ENCODE results near the gene TMEM179. TPM values are rescaled to one million over a fixed set of nuclear protein-coding genes. Genes with fewer than 3 reads are reported as not detected.
"Not testable (repeated sequence)": the region's sequence is repeated elsewhere in the genome, so short reads cannot be mapped to it uniquely, and the experiment has no call there.

The TMEM179 gene
- total RNA-seq, 1 donor from 2014 or later = 29.2 TPM

DNA sequence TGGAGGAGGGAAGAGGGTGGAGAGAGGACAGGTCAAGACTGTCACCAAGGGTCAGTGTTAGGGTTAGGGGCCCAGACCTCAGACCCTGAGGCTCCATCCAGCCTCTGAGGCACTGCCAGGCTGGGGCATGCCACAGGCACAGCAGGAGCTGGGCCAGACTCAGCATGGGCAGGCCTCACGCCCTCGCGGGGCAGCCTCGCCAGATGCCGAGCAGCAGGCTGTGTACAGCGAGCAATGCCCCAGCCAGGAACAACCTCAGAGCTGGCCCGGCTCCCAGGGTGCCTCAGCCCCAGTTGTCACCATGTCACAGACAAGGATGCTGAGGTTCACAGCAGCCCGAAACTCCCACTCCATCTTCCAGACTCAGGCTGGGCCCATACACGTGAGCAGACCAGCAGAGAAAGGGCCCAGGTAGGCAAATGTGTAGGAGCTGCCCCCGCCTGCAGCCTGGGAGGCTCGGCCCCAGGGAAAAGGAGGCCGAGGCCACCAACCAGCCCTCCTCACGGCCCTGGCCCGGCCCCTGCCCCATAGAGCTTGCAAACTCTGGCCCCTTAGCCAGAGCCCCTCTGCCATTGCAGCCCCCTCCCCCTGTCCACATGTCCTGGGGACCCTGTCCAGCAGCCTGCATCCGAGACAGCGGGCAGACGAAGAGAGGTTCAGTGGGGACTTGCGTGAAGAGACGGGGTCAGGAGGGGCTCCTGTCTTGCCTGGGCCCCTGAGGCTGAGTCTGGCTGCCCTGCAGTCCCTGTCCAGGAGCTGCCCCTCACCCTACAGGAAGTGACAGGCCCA, 17.5 kb downstream of the TMEM179 start:
- DNase-seq = no peak

- DNase-seq = no peak
Measured at GRCh38 chr14:104585966-104586697, 18.4 kb downstream of the TMEM179 start.

DNA sequence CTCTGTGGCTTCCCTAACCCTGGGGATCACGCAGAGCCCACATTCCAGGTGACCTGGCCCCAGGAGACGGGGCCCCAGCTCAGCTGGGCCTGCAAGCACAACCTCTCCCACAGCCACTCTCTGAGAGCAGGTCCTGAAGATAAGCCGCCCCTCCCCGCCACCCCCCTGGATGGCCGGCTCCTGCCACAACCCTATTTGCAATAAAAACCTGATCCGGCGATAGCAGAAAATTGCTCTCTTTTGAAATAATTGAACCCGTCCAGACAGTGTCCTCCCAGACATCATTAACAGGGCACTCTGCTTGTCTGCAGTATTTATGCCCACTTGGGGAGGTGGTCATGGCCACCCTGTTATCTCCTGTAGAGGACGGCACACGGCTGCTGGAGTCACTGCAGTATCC, 20.0 kb downstream of the TMEM179 start:
- no peak for DNase-seq

- DNase-seq = no peak
Measured at GRCh38 chr14:104583424-104584306, 20.9 kb downstream of the TMEM179 start.

DNA sequence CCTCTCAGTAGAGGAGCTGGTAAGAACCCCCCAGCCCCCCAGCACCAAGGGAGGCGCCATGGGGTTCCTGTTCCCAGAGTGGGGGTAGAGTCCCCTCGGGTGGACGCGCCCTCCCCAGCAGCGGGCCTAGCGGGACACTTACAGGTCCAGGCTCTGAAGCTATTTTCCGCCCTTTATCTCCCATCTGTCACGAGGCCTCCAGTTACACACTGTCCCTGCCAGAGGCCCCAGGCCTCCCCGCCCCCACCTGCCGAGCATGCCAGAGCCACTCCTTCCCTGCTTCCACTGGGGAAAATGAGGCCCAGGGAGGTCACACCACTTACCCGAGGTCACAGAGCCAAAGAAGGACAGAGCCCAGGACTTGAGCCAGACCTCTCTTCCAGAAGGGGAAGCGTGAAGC, 21.9 kb downstream of the TMEM179 start:
- no peak for DNase-seq

GRCh38 chr14:104582005-104582404, 22.6 kb downstream of the TMEM179 start:
- DNase-seq = no peak

DNA sequence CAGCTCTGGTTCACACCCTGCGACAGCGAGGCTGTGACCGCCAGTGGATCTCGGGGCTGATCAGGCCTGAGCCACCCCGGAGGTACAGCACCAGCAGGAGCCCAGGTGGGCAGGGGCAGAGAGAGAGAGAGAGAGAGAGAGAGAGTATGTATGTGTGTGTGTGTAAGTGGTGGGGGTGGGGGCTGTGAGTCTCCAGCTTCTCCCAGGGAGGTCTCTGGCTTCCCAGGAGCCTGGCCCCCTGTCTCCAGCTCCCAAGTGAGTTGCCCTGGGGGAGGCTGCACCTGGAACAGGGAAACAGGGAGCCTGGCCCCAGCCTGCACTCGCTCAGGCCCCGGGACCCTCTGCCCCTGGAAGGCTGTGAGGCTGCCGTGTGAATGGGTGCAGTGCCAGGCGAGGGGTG, 23.1 kb downstream of the TMEM179 start:
- DNase-seq = no peak

GRCh38 chr14:104580961-104581360, 23.6 kb downstream of the TMEM179 start:
- no peak for DNase-seq

DNA sequence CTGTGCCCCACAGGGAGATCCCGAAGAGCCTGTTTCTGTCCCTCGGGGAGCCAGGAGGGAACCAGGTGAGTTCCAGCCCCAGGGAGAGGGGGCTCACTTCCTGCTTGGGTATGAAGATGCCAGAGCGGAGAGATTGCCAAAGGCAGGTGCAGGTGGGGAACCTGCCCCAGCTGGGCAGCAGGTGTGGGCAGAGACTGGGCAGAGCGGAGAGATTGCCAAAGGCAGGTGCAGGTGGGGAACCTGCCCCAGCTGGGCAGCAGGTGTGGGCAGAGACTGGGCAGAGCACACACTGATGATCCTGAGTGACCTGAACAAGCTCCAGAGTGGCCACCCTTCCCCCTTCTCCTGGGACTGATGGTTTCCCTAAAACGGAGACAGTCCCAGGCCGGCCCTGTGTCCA, 24.6 kb downstream of the TMEM179 start:
- DNase-seq = not testable (repeated sequence)

GRCh38 chr14:104579507-104579906, 25.1 kb downstream of the TMEM179 start, which contains the start of gene C14orf180:
C14orf180 (plus strand) TSS chr14:104579764; CDS start chr14:104586431, 6,667 bp downstream.
- no peak for DNase-seq

- no peak for DNase-seq
Measured at GRCh38 chr14:104578321-104578720, 26.3 kb downstream of the TMEM179 start.

DNA sequence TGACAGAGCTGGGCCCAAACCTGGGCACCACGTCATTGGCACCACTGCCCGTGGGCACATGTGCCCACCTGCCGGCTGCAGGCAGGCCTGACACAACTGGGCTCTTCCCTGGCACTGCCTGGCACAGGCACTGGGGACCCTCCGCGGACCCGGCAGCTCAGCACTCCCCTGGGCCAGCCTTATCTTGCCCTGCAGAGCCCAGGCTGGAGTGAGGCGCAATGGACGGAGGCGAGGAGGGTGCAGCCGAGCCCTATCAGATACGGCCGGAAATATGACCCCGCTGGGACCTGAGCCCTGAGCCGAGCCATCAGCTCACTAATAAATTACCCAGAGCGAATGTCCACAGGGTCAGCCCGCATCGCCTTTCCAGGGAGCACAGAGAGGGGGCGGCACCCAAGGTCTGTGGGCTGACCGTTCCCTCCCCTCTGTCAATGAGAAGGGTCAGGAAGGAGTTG, 26.7 kb downstream of the TMEM179 start:
- DNase-seq = no peak

- no peak for DNase-seq
Measured at GRCh38 chr14:104577426-104577825, 27.1 kb downstream of the TMEM179 start.

- DNase-seq = no peak
Measured at GRCh38 chr14:104576970-104577332, 27.6 kb downstream of the TMEM179 start.

GRCh38 chr14:104576232-104576969, 28.2 kb downstream of the TMEM179 start:
- no peak for DNase-seq

- DNase-seq = no peak
Measured at GRCh38 chr14:104574978-104575583, 29.5 kb downstream of the TMEM179 start.

DNA sequence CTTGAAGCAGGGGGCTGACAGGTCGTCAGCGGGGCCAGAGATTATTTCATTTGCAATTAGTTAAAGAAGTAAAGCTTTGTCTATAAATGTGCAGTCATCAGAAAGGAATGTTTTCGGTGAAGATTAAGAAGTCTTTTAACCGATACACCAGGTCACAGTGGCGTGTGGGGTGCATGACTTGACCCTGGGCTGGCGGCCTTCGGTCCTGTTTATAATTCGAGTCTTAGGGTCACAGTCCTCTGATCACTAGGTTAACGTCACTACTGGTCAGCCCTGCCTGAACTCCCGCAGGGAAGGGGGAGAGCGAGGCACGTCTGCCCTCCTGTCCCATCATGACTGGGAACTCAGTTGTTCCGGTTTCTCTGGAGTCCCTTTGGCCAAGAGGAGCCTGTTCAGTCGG, 30.0 kb downstream of the TMEM179 start:
- DNase-seq = no peak

DNA sequence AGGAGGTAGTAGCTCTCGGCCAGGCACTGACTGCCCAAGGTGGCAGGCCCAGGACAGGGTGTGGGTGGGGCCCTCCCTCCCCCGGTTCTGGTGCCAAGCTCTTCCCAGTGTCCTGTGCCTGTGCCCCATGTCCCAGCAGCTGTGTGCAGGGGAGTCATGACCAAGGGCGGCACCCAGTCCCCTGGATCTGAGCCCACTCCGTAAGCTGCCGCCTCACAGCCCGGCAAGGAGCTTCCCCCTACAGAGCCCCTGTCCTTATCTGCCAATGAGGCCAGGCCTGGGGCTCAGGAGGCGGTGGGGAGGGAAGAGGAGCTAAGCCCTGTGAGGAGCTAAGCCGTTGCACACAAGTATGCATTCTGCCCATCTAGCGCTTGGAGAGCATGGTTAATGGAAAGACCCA, 30.6 kb downstream of the TMEM179 start:
- DNase-seq = no peak

DNA sequence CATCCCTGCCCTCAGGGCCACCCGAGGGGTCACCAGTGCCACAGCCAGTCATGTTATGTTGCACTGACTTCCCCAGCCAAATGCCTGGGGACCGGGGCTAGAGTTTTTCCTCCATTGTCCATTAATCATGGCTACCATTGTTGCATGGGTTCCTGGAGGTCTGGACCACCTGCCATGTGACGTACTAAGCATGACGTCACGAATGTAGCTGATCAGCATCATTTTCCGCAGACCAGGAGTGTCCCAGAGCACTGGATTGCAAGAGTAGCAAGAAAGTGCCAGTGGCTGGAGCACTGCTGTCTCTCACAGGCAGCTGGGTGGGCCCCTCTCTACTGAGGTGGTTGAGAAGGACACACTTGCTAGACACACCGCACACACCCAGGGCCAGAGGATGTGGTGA, 31.9 kb downstream of the TMEM179 start:
- DNase-seq = no peak

DNA sequence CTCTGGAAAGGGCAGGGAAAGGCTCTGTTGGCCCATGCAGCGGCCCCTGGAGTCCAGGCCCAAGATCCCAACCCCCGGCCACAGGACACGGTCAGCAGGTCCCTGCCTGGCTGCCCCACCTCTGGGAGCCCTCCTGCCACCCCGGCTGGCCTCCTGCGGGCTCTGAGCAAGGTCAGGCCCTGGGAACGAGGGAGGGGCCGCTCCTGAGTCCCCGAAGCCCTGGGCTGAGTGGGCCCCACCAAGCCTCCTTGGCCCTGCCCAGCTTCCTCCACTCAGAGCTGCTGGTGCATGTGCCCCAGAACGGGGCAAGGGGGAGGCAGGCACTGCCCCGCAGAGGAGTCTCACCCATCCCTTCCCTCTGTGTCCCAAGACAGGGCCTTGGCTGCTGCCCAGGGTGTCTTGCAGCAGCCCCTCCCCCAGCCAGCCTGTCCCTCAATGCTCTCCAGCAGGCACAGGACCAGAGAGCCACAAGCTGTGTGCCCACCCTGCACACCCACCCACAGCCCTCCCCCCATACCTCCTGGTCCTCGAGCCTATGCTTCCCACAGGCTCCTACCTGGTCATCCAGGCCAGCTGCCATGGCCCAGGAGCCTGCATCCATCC, 32.4 kb downstream of the TMEM179 start:
- no peak for DNase-seq

DNA sequence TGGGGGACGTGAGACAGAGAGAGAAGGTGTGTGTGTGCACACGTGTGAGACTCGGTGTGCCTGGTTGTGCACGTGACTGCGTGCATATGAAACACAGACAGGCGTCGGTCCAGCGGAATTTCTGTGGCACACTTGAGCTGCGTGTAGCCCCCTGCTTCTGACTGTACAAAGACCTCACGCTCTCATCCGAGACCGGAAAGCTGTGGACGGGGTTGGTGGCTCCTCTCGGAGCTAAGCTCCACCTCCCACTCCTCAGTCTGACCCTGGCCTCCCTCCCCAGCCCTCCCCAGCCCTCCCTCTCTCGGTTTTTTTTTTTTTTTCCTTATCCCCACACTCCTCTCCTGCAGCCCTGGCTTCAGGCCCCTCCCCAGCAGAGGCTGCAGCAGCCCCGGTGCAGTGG, 33.3 kb downstream of the TMEM179 start:
- no peak for DNase-seq

Measured in occipital lobe (tissue), 2 donors.